GM12878 (cell line): ENCODE measurements around the gene ZNF443. TPM values are rescaled to one million over a fixed set of nuclear protein-coding genes. Genes with fewer than 3 reads are reported as not detected.

Experiments
- ATAC-seq: fragments of 200-7000 bp; cut with Tn5 transposase; 3 replicates; pipeline ENCODE4 v1.9.1; 2020; ENCODE audit warnings: mild to moderate bottlenecking, moderate library complexity
- BruUV-seq: library from RNA; stranded (reverse); fragments of 400-500 nt; replicated peaks from 2 replicates; lab custom pipeline; 2021; lab: Mats Ljungman, UMichigan
- CTCF ChIA-PET: fragments of 300-600 bp; sonication (Branson Sonifier 250); formaldehyde crosslinking; extraction: SDS; loops from one replicate; lab custom pipeline; 2021; ENCODE audit warnings: inconsistent platforms; lab: Yijun Ruan, JAX
- POLR2A ChIA-PET: fragments of 350-600 bp; formaldehyde crosslinking; extraction: SDS; loops from one replicate; lab custom pipeline; 2021; ENCODE audit warnings: inconsistent platforms; lab: Charles Lee
- RAD21 ChIA-PET: fragments of 300-600 bp; sonication (Branson Sonifier 250); formaldehyde crosslinking; loops from one replicate; lab custom pipeline; 2023; ENCODE audit warnings: antibody characterized with exemption; ENCODE audit not compliant: unreplicated experiment; lab: Charles Lee
- SMC1A ChIA-PET: fragments of 300-600 bp; sonication (Branson Sonifier 250); formaldehyde crosslinking; loops from one replicate; lab custom pipeline; 2023; ENCODE audit not compliant: unreplicated experiment, uncharacterized antibody; lab: Charles Lee
- DNase-seq: peaks from one replicate; pipeline ENCODE4 v3.0.0-alpha.2; 2011; ENCODE audit warnings: low read depth, low spot score
- FAIRE-seq: peaks from 3 replicates; lab custom pipeline; 2011; peaks lifted over from hg19 to GRCh38; lab: Jason Lieb, UNC
- H2AFZ ChIP-seq: 2 replicates; pipeline ENCODE4 v1.6.0; 2011; ENCODE audit warnings: low read depth, low read length, control low read depth; ENCODE audit not compliant: control insufficient read depth
- H3K27ac ChIP-seq: 2 replicates; pipeline ENCODE4 v1.5.1; 2011; ENCODE audit warnings: control low read depth; ENCODE audit not compliant: control insufficient read depth, insufficient read depth
- H3K27me3 ChIP-seq, 2 experiments: replicated peaks in 1 of 2; 2 replicates each; pipeline versions ENCODE4 v1.6.0 to v1.6.1; 2011; ENCODE audit warnings: low read length in 1 of 2; ENCODE audit not compliant: control insufficient read depth in 2 of 2, insufficient read depth in 2 of 2
- H3K36me3 ChIP-seq, 2 experiments: 2 replicates each; pipeline ENCODE4 v1.5.1; 2011; ENCODE audit warnings: low read length in 1 of 2; ENCODE audit not compliant: control insufficient read depth in 2 of 2, insufficient read depth in 2 of 2
- H3K4me1 ChIP-seq: 2 replicates; pipeline ENCODE4 v1.6.1; 2011; ENCODE audit warnings: mild to moderate bottlenecking, low read length, moderate library complexity, mixed read lengths; ENCODE audit not compliant: control insufficient read depth, insufficient read depth
- H3K4me2 ChIP-seq: 2 replicates; pipeline ENCODE4 v1.6.0; 2011; ENCODE audit warnings: control low read depth; ENCODE audit not compliant: control insufficient read depth, insufficient read depth
- H3K4me3 ChIP-seq: fragments of 200-600 bp; sonication (generic); 2 replicates; pipeline ENCODE4 v1.5.1; 2016
- H3K79me2 ChIP-seq: 2 replicates; pipeline ENCODE4 v1.6.0; 2011; ENCODE audit warnings: low read length; ENCODE audit not compliant: control insufficient read depth, insufficient read depth
- H3K9ac ChIP-seq: 2 replicates; pipeline ENCODE4 v1.8.0; 2011; ENCODE audit warnings: low read length, control low read depth, mixed read lengths; ENCODE audit not compliant: control insufficient read depth, insufficient read depth
- H3K9me3 ChIP-seq: replicated peaks from 3 replicates; pipeline ENCODE4 v1.5.1; 2011; ENCODE audit warnings: mild to moderate bottlenecking, low read length; ENCODE audit not compliant: control insufficient read depth, insufficient read depth
- H4K20me1 ChIP-seq: 2 replicates; pipeline ENCODE4 v1.6.0; 2011; ENCODE audit not compliant: control insufficient read depth, insufficient read depth
- EED ChIP-seq: sonication (generic); IDR thresholded peaks from 2 replicates; pipeline ENCODE4 v1.6.1; 2016; ENCODE audit warnings: antibody characterized with exemption, low read depth
- ELK1 ChIP-seq: IDR thresholded peaks from 2 replicates; pipeline ENCODE4 v1.6.1; 2012; ENCODE audit warnings: low read depth, low read length, improper control_type of control experiment
- ETV6 ChIP-seq, 2 experiments: fragments of 450-650 bp in 1 of 2; IDR thresholded peaks in 1 of 2; conservative IDR thresholded peaks in 1 of 2; 2 replicates each; pipeline ENCODE4 v1.6.1; 2014; ENCODE audit warnings: antibody characterized with exemption in 1 of 2, borderline replicate concordance in 1 of 2, low read depth in 1 of 2, mild to moderate bottlenecking in 1 of 2, moderate library complexity in 1 of 2
- HCFC1 ChIP-seq: fragments of 150-350 bp; IDR thresholded peaks from 2 replicates; pipeline ENCODE4 v1.6.1; 2014; ENCODE audit warnings: low read length
- NFYB ChIP-seq: IDR thresholded peaks from 2 replicates; pipeline ENCODE4 v1.6.1; 2011; ENCODE audit warnings: low read depth, mild to moderate bottlenecking, low read length, improper control_type of control experiment, moderate library complexity; ENCODE audit not compliant: insufficient read depth
- PAX8 ChIP-seq: fragments of 450-650 bp; IDR thresholded peaks from 2 replicates; pipeline ENCODE4 v1.6.1; 2017; ENCODE audit warnings: mild to moderate bottlenecking, moderate library complexity
- POU2F2 ChIP-seq: IDR thresholded peaks from 3 replicates; pipeline ENCODE4 v1.6.1; 2011; ENCODE audit warnings: low read depth, mild to moderate bottlenecking, low read length, borderline replicate concordance
- RBBP5 ChIP-seq: fragments of 200-600 bp; sonication (generic); conservative IDR thresholded peaks from 2 replicates; pipeline ENCODE4 v1.6.1; 2016
- RELB ChIP-seq: fragments of 450-650 bp; IDR thresholded peaks from 2 replicates; pipeline ENCODE4 v1.6.1; 2017; ENCODE audit warnings: low read depth, mild to moderate bottlenecking, moderate library complexity
- SMC3 ChIP-seq: IDR thresholded peaks from 2 replicates; pipeline ENCODE4 v1.6.1; 2011; ENCODE audit warnings: low read length, improper control_type of control experiment, borderline replicate concordance
- YY1 ChIP-seq: IDR thresholded peaks from 2 replicates; pipeline ENCODE4 v1.6.1; 2011; ENCODE audit warnings: low read depth, mild to moderate bottlenecking, low read length
- ZNF274 ChIP-seq: IDR thresholded peaks from one replicate; pipeline ENCODE4 v1.8.0; 2011; ENCODE audit not compliant: insufficient read length, insufficient read depth
- WGBS: methylation state at CpG from one replicate; pipeline ENCODE4 v1.1.6; 2016; ENCODE audit warnings: low lambda C conversion rate; ENCODE audit not compliant: insufficient replicate concordance, insufficient coverage; ENCODE audit errors: missing lambda C conversion rate; 5-methylcytosine and 5-hydroxymethylcytosine counted together
- in situ Hi-C: fragments of 300-500 bp; cut with MboI; formaldehyde crosslinking; loops from 9 replicates; pipeline ENCODE4 v1.14.3; 2018; ENCODE audit warnings: mixed read lengths
- intact Hi-C: fragments of 100-400 bp; cut with micrococcal nuclease; formaldehyde crosslinking; loops from one replicate; pipeline ENCODE4 v1.14.2; 2022; ENCODE audit not compliant: unreplicated experiment
- polyA plus RNA-seq, 11 experiments: library from polyadenylated mRNA; depleted of rRNA in 4 of 11; unstranded in 6 of 11; stranded (reverse) in 5 of 11; fragments of >200 nt; fragmentation: Nextera tagmentation in 4 of 11; fragmentation: Illumina TruSeq in 1 of 11; extraction: Ambion mirVana in 4 of 11; extraction: Trizol in 1 of 11; gene quantifications; 1 replicate in 1 of 11; 2 replicates in 10 of 11; pipeline versions ENCODE4 v1.2.1 to v1.2.3, GENCODE V29; 2011 to 2016; ENCODE audit warnings: inconsistent platforms in 2 of 11, missing spikeins in 2 of 11, low read depth in 1 of 11
- total RNA-seq, 4 experiments: library from RNA; depleted of rRNA in 3 of 4; stranded (reverse); fragments of >200 nt in 3 of 4; fragmentation: Illumina TruSeq in 1 of 4; extraction: Trizol in 1 of 4; gene quantifications; 2 replicates each; pipeline versions ENCODE4 v1.2.1 to v1.2.3, GENCODE V29; 2013 to 2021

ZNF443 gene
- total and polyA plus RNA-seq, 10 of the 15 experiments (the other 5 are each of a cell fraction or from before 2014, with no cell fraction given): 2.1 to 9.1 (median 3.9) TPM

GRCh38 chr19:12425888-12426274 is 14.9 kb downstream of the ZNF443 start:
- ChIA-PET RAD21 (no interaction called here), POLR2A (interaction anchor here (0.5 to 0.7 kb wide), 2 partner anchors 61 to 328 kb away, joined by 3 to 8 read pairs; partner anchors contain the start of gene ZNF442), SMC1A (no interaction called here), CTCF (no interaction called here)
- no peak overlapping the region for H2AFZ ChIP-seq
- intact Hi-C loops: no loop called here
- no peak overlapping the region for H3K9ac ChIP-seq
- FAIRE-seq: no peak
- 86% methylated on average over 4 of the region's 4 CpGs for WGBS
- H3K27ac ChIP-seq: no peak overlapping the region
- no peaks in the 10 kb centered on the region for H3K79me2 ChIP-seq
- H3K4me1 ChIP-seq: no peaks in the 10 kb centered on the region
- no peak overlapping the region for H3K4me2 ChIP-seq
- in situ Hi-C loops: no loop called here
- H4K20me1 ChIP-seq: no peaks in the 10 kb centered on the region
- TF ChIP-seq SMC3 (no peak), HCFC1 (no peak), ZNF274 (no peak), ELK1 (no peak), ETV6 (conservative IDR thresholded peaks at IDR 0.05 in 1 of 2, IDR thresholded peaks at IDR 0.05 in 1 of 2; ENCODE audit: borderline replicate concordance in 1 of 2, low read depth in 1 of 2) (no peak), YY1 (no peak), EED (no peak), RELB (no peak), PAX8 (no peak), RBBP5 (no peak), POU2F2 (no peak), NFYB (no peak)
- no peak overlapping the region for H3K4me3 ChIP-seq
- BruUV-seq: no TSS peak
- ATAC-seq: no peak
- no peaks in the 10 kb centered on the region for H3K36me3 ChIP-seq
- H3K27me3 ChIP-seq: no peaks in the 10 kb centered on the region
- DNase-seq: no peak
- peaks cover 10% of the 10 kb centered on the region for H3K9me3 ChIP-seq
